Measurements from ENCODE around the gene GNAL. TPM values are rescaled to one million over a fixed set of nuclear protein-coding genes. Genes with fewer than 3 reads are reported as not detected.

The GNAL gene
- total RNA-seq, 2 donors from 2014 or later: 2.7 to 4.4 TPM

- Histone ChIP-seq H3K27me3 (no peaks in the 10 kb centered on the region), H3K27ac (no peak overlapping the region), H3K4me1 (no peaks in the 10 kb centered on the region), H3K4me3 (no peak overlapping the region), H3K9me3 (no peaks in the 10 kb centered on the region), H3K36me3 (no peaks in the 10 kb centered on the region)
- no peak for TF ChIP-seq CTCF (IDR thresholded peaks at IDR 0.05)
- DNase-seq (ENCODE audit: low spot score): no peak
Observed at GRCh38 chr18:11799066-11799465, 110.0 kb downstream of the GNAL start.

GRCh38 chr18:11800566-11801334 lies 111.7 kb downstream of the GNAL start:
- Histone ChIP-seq H3K4me3 (no peak overlapping the region), H3K4me1 (no peaks in the 10 kb centered on the region), H3K27me3 (no peaks in the 10 kb centered on the region), H3K27ac (no peak overlapping the region), H3K9me3 (no peaks in the 10 kb centered on the region), H3K36me3 (no peaks in the 10 kb centered on the region)
- no peak for TF ChIP-seq CTCF (IDR thresholded peaks at IDR 0.05)
- no peak for DNase-seq (ENCODE audit: low spot score)

- Histone ChIP-seq H3K9me3 (no peaks in the 10 kb centered on the region), H3K27ac (no peak overlapping the region), H3K27me3 (no peaks in the 10 kb centered on the region), H3K36me3 (no peaks in the 10 kb centered on the region), H3K4me3 (no peak overlapping the region), H3K4me1 (no peaks in the 10 kb centered on the region)
- no peak for TF ChIP-seq CTCF (IDR thresholded peaks at IDR 0.05)
- no peak for DNase-seq (ENCODE audit: low spot score)
Observed at GRCh38 chr18:11801573-11801972, 112.5 kb downstream of the GNAL start.

- H3K4me3 ChIP-seq: no peak overlapping the region
- no peaks in the 10 kb centered on the region for H3K9me3 ChIP-seq
- no peaks in the 10 kb centered on the region for H3K27me3 ChIP-seq
- no peaks in the 10 kb centered on the region for H3K36me3 ChIP-seq
- H3K27ac ChIP-seq: no peak overlapping the region
- TF ChIP-seq CTCF (IDR thresholded peaks at IDR 0.05): no peak
- H3K4me1 ChIP-seq: no peaks in the 10 kb centered on the region
- DNase-seq (ENCODE audit: low spot score): no peak
Observed at GRCh38 chr18:11802158-11802557, 113.1 kb downstream of the GNAL start.

GRCh38 chr18:11802586-11802985 lies 113.5 kb downstream of the GNAL start:
- no peak for DNase-seq (ENCODE audit: low spot score)
- H3K36me3 ChIP-seq: no peaks in the 10 kb centered on the region
- no peak for TF ChIP-seq CTCF (IDR thresholded peaks at IDR 0.05)
- no peak overlapping the region for H3K4me3 ChIP-seq
- H3K4me1 ChIP-seq: no peaks in the 10 kb centered on the region
- H3K27me3 ChIP-seq: no peaks in the 10 kb centered on the region
- no peak overlapping the region for H3K27ac ChIP-seq
- H3K9me3 ChIP-seq: no peaks in the 10 kb centered on the region

- no peaks in the 10 kb centered on the region for H3K9me3 ChIP-seq
- peak overlapping the region in 1 of 2 donors; percentile 23 for H3K27ac ChIP-seq
- DNase-seq (ENCODE audit: low spot score): no peak
- no peak for TF ChIP-seq CTCF (IDR thresholded peaks at IDR 0.05)
- no peaks in the 10 kb centered on the region for H3K4me1 ChIP-seq
- no peaks in the 10 kb centered on the region for H3K36me3 ChIP-seq
- no peak overlapping the region for H3K4me3 ChIP-seq
- no peaks in the 10 kb centered on the region for H3K27me3 ChIP-seq
Observed at GRCh38 chr18:11807233-11807632, 118.2 kb downstream of the GNAL start.

Measured in right atrium auricular region (tissue), 2 donors.